ENCODE measurements around the gene RANBP9. TPM values are rescaled to one million over a fixed set of nuclear protein-coding genes. Genes with fewer than 3 reads are reported as not detected.

Gene RANBP9
- total and polyA plus RNA-seq, 2 donors (not counting 3 experiments of a cell fraction or from before 2014, with no cell fraction given), result 15.1 to 40.2 TPM

DNA sequence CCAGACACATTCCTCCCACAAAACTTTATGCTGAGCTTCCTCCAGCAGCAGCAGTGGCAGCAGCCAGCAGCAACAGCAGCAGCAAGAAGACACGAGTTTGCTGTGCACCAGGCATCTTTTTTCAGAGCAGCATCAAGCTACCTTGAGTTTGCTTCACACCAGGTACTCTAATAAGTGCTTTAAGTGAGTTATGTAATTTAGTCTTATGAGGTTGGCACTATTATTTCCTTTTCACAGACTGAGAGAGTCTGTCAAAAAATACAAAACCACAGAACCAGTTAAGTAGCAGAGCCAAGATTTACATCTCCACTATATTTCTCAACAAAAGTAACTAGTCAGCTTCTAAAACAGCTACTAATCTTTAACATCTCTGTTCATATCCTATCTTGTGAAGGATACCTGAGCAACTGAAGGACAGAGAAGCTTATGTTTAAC, 23.7 kb downstream of the RANBP9 start:
- ChIA-PET CTCF (interaction anchor here (1.0 to 2.6 kb wide), 3 partner anchors 9 to 63 kb away, joined by 3 to 6 read pairs (median 4); no protein-coding TSS in a partner anchor), POLR2A (no interaction called here)
- no peak overlapping the region for H2AFZ ChIP-seq (ENCODE audit: low read depth, low read length)
- H3K4me2 ChIP-seq (ENCODE audit: insufficient read depth, low read length), result no peak overlapping the region
- no peak overlapping the region for H3K9ac ChIP-seq (replicated peaks; ENCODE audit: extremely low read depth, insufficient read depth, low read length)
- H3K9me1 ChIP-seq (replicated peaks; ENCODE audit: control insufficient read depth, extremely low read depth, insufficient read depth, low read length), result no peaks in the 10 kb centered on the region
- FAIRE-seq (no peak), DNase-seq (ENCODE audit: low read depth, low spot score) (no peak)
- H3K36me3 ChIP-seq (ENCODE audit: control insufficient read depth in 2 of 2, extremely low read depth in 1 of 2, insufficient read depth in 2 of 2, low read length in 2 of 2), result no peaks in the 10 kb centered on the region
- peaks cover 9% of the 10 kb centered on the region for H4K20me1 ChIP-seq (replicated peaks; ENCODE audit: control insufficient read depth, extremely low read depth, insufficient read depth, low read length)
- peaks cover 61% of the 10 kb centered on the region for H3K79me2 ChIP-seq (ENCODE audit: control insufficient read depth, insufficient read depth, low read length)
- no peaks in the 10 kb centered on the region for H3K9me3 ChIP-seq (replicated peaks; ENCODE audit: control insufficient read depth, insufficient read depth, low read length)
- H3K4me3 ChIP-seq (replicated peaks in 1 of 3; ENCODE audit: insufficient read depth in 1 of 3, low read depth in 1 of 3, low read length in 3 of 3), result no peak overlapping the region
- H3K27me3 ChIP-seq (ENCODE audit: control insufficient read depth in 2 of 2, insufficient read depth in 2 of 2, low read length in 2 of 2), result no peaks in the 10 kb centered on the region
- no peak overlapping the region for H3K27ac ChIP-seq (ENCODE audit: insufficient read depth, low read depth, low read length)
- dilution Hi-C loops (cut with MboI; ENCODE audit: extremely low pct_ligation_motif_present, low sequenced_read_pairs), result no loop called here
- intact Hi-C loops (cut with micrococcal nuclease), result no loop called here
- H3K4me1 ChIP-seq (ENCODE audit: control insufficient read depth, extremely low read depth, insufficient read depth, low read length), result no peaks in the 10 kb centered on the region
- no TSS peak for BruUV-seq (replicated peaks)
- TF ChIP-seq JUN (IDR thresholded peaks at IDR 0.05; ENCODE audit: borderline replicate concordance, insufficient read depth, insufficient read length, low read depth) (no peak), POLR2A (IDR thresholded peaks at IDR 0.05; ENCODE audit: low read depth, low read length) (no peak), POLR2AphosphoS5 (IDR thresholded peaks at IDR 0.05; ENCODE audit: insufficient read depth, low read depth, low read length) (no peak), MYC (IDR thresholded peaks at IDR 0.05; ENCODE audit: low read depth, low read length) (no peak), GATA2 (IDR thresholded peaks at IDR 0.05; ENCODE audit: insufficient read depth, insufficient read length, low read depth, low read length) (no peak), FOS (IDR thresholded peaks at IDR 0.05; ENCODE audit: borderline replicate concordance, insufficient read depth, low read length) (no peak), EZH2 (IDR thresholded peaks at IDR 0.05; ENCODE audit: borderline replicate concordance, low read depth, low read length, severe bottlenecking) (no peak)
- TF ChIP-seq, protein P1, sequence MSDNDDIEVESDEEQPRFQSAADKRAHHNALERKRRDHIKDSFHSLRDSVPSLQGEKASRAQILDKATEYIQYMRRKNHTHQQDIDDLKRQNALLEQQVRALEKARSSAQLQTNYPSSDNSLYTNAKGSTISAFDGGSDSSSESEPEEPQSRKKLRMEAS (IDR thresholded peaks at IDR 0.05; ENCODE audit: insufficient read depth, insufficient read length), result no peak
- TF ChIP-seq, protein P2, sequence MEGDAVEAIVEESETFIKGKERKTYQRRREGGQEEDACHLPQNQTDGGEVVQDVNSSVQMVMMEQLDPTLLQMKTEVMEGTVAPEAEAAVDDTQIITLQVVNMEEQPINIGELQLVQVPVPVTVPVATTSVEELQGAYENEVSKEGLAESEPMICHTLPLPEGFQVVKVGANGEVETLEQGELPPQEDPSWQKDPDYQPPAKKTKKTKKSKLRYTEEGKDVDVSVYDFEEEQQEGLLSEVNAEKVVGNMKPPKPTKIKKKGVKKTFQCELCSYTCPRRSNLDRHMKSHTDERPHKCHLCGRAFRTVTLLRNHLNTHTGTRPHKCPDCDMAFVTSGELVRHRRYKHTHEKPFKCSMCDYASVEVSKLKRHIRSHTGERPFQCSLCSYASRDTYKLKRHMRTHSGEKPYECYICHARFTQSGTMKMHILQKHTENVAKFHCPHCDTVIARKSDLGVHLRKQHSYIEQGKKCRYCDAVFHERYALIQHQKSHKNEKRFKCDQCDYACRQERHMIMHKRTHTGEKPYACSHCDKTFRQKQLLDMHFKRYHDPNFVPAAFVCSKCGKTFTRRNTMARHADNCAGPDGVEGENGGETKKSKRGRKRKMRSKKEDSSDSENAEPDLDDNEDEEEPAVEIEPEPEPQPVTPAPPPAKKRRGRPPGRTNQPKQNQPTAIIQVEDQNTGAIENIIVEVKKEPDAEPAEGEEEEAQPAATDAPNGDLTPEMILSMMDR (IDR thresholded peaks at IDR 0.05; ENCODE audit: extremely low read depth in 1 of 2, insufficient read depth in 1 of 2, low read depth in 1 of 2, low read length in 2 of 2), result no peak

All from endothelial cell of umbilical vein (primary cell).